ENCODE measurements around the gene SPRR4.

Gene SPRR4

GRCh38 chr1:152982076-152982475, 11.6 kb downstream of the SPRR4 start:
- no peak overlapping the region for H3K27ac ChIP-seq (ENCODE audit: low read depth, low read length, poor library complexity, severe bottlenecking)
- no peaks in the 10 kb centered on the region for H3K9me3 ChIP-seq (ENCODE audit: low read length)
- no peak overlapping the region for H3K4me3 ChIP-seq (ENCODE audit: low read depth, low read length, poor library complexity, severe bottlenecking)
- no peaks in the 10 kb centered on the region for H3K9me2 ChIP-seq (ENCODE audit: low read depth, low read length)
- no peaks in the 10 kb centered on the region for H3K36me3 ChIP-seq (ENCODE audit: insufficient read depth, low read length)
- no peaks in the 10 kb centered on the region for H3K27me3 ChIP-seq (ENCODE audit: insufficient read depth, low read length)
- no peak overlapping the region for H3K9ac ChIP-seq (ENCODE audit: low read length)
- no peak overlapping the region for H3K4me2 ChIP-seq (ENCODE audit: low read length)
- H4K20me1 ChIP-seq (ENCODE audit: insufficient read depth, low read length), result no peaks in the 10 kb centered on the region
- no peak overlapping the region for H2AFZ ChIP-seq (ENCODE audit: low read length)
- H3K4me1 ChIP-seq (ENCODE audit: insufficient read depth, low read length, severe bottlenecking), result no peaks in the 10 kb centered on the region
- H3F3A ChIP-seq (ENCODE audit: insufficient read depth, low read length), result no peaks in the 10 kb centered on the region
- no peak for TF ChIP-seq EZH2 (IDR thresholded peaks at IDR 0.05; ENCODE audit: borderline replicate concordance, low read length)
- no peak for TF ChIP-seq CTCF (IDR thresholded peaks at IDR 0.05; ENCODE audit: low read length)
- no peaks in the 10 kb centered on the region for H3K79me2 ChIP-seq (ENCODE audit: insufficient read depth, low read length)

GRCh38 chr1:152983234-152983633, 12.8 kb downstream of the SPRR4 start:
- no peak overlapping the region for H3K4me2 ChIP-seq (ENCODE audit: low read length)

GRCh38 chr1:152983743-152984142, 13.3 kb downstream of the SPRR4 start, which contains the start of gene SPRR1A:
Gene SPRR1A (plus strand): TSS chr1:152984081. CDS start chr1:152985231, 1,150 bp downstream.
- Histone ChIP-seq H3K79me2 (ENCODE audit: insufficient read depth, low read length) (no peaks in the 10 kb centered on the region), H3K9me2 (ENCODE audit: low read depth, low read length) (no peaks in the 10 kb centered on the region), H3K27ac (ENCODE audit: low read depth, low read length, poor library complexity, severe bottlenecking) (no peak within 1 kb of the TSS), H2AFZ (ENCODE audit: low read length) (no peak within 1 kb of the TSS), H3F3A (ENCODE audit: insufficient read depth, low read length) (no peaks in the 10 kb centered on the region), H3K4me3 (ENCODE audit: low read depth, low read length, poor library complexity, severe bottlenecking) (no peak within 1 kb of the TSS), H3K9ac (ENCODE audit: low read length) (no peak within 1 kb of the TSS), H3K36me3 (ENCODE audit: insufficient read depth, low read length) (no peaks in the 10 kb centered on the region), H3K4me2 (ENCODE audit: low read length) (no peak within 1 kb of the TSS), H3K4me1 (ENCODE audit: insufficient read depth, low read length, severe bottlenecking) (no peaks in the 10 kb centered on the region), H3K27me3 (ENCODE audit: insufficient read depth, low read length) (no peaks in the 10 kb centered on the region), H4K20me1 (ENCODE audit: insufficient read depth, low read length) (no peaks in the 10 kb centered on the region), H3K9me3 (ENCODE audit: low read length) (no peaks in the 10 kb centered on the region)
- TF ChIP-seq EZH2 (IDR thresholded peaks at IDR 0.05; ENCODE audit: borderline replicate concordance, low read length) (no peak), CTCF (IDR thresholded peaks at IDR 0.05; ENCODE audit: low read length) (no peak)

More at GRCh38 chr1:152983234-152983633, 12.8 kb downstream of the SPRR4 start:
- Histone ChIP-seq H3K27ac (ENCODE audit: low read depth, low read length, poor library complexity, severe bottlenecking) (no peak overlapping the region), H3F3A (ENCODE audit: insufficient read depth, low read length) (no peaks in the 10 kb centered on the region), H3K27me3 (ENCODE audit: insufficient read depth, low read length) (no peaks in the 10 kb centered on the region), H3K79me2 (ENCODE audit: insufficient read depth, low read length) (no peaks in the 10 kb centered on the region), H3K9me2 (ENCODE audit: low read depth, low read length) (no peaks in the 10 kb centered on the region), H3K36me3 (ENCODE audit: insufficient read depth, low read length) (no peaks in the 10 kb centered on the region), H4K20me1 (ENCODE audit: insufficient read depth, low read length) (no peaks in the 10 kb centered on the region), H3K9ac (ENCODE audit: low read length) (no peak overlapping the region), H2AFZ (ENCODE audit: low read length) (no peak overlapping the region), H3K9me3 (ENCODE audit: low read length) (no peaks in the 10 kb centered on the region), H3K4me3 (ENCODE audit: low read depth, low read length, poor library complexity, severe bottlenecking) (no peak overlapping the region), H3K4me1 (ENCODE audit: insufficient read depth, low read length, severe bottlenecking) (no peaks in the 10 kb centered on the region)
- TF ChIP-seq CTCF (IDR thresholded peaks at IDR 0.05; ENCODE audit: low read length), result no peak
- no peak for TF ChIP-seq EZH2 (IDR thresholded peaks at IDR 0.05; ENCODE audit: borderline replicate concordance, low read length)

All from OCI-LY1 (cell line).